ENCODE data around the gene OOEP.

OOEP gene

GRCh38 chr6:73364549-73364948, 5.1 kb downstream of the OOEP start:
- Histone ChIP-seq H3K4me3 (ENCODE audit: low read length in 2 of 2) (no peak overlapping the region), H3K27me3 (ENCODE audit: control insufficient read depth in 1 of 2, insufficient read depth in 2 of 2, low read length in 2 of 2) (no peaks in the 10 kb centered on the region), H3K36me3 (ENCODE audit: control insufficient read depth in 2 of 2, insufficient read depth in 2 of 2, low read length in 2 of 2) (no peaks in the 10 kb centered on the region), H3K27ac (ENCODE audit: low read length) (no peak overlapping the region), H3K9me3 (ENCODE audit: control insufficient read depth in 2 of 2, low read length in 2 of 2) (no peaks in the 10 kb centered on the region), H3K9ac (ENCODE audit: low read length in 2 of 2) (no peak overlapping the region), H3K4me1 (ENCODE audit: control insufficient read depth, insufficient read depth, low read length) (no peaks in the 10 kb centered on the region)

- Histone ChIP-seq H3K9me3 (ENCODE audit: control insufficient read depth in 2 of 2, low read length in 2 of 2) (no peaks in the 10 kb centered on the region), H3K27ac (ENCODE audit: low read length) (no peak overlapping the region), H3K4me3 (ENCODE audit: low read length in 2 of 2) (no peak overlapping the region), H3K36me3 (ENCODE audit: control insufficient read depth in 2 of 2, insufficient read depth in 2 of 2, low read length in 2 of 2) (no peaks in the 10 kb centered on the region), H3K4me1 (ENCODE audit: control insufficient read depth, insufficient read depth, low read length) (no peaks in the 10 kb centered on the region), H3K9ac (ENCODE audit: low read length in 2 of 2) (no peak overlapping the region), H3K27me3 (ENCODE audit: control insufficient read depth in 1 of 2, insufficient read depth in 2 of 2, low read length in 2 of 2) (no peaks in the 10 kb centered on the region)
Measured at GRCh38 chr6:73364121-73364520, 5.6 kb downstream of the OOEP start.

- Histone ChIP-seq H3K4me1 (ENCODE audit: control insufficient read depth, insufficient read depth, low read length) (no peaks in the 10 kb centered on the region), H3K9ac (ENCODE audit: low read length in 2 of 2) (no peak overlapping the region), H3K27me3 (ENCODE audit: control insufficient read depth in 1 of 2, insufficient read depth in 2 of 2, low read length in 2 of 2) (no peaks in the 10 kb centered on the region), H3K4me3 (ENCODE audit: low read length in 2 of 2) (no peak overlapping the region), H3K27ac (ENCODE audit: low read length) (no peak overlapping the region), H3K36me3 (ENCODE audit: control insufficient read depth in 2 of 2, insufficient read depth in 2 of 2, low read length in 2 of 2) (no peaks in the 10 kb centered on the region), H3K9me3 (ENCODE audit: control insufficient read depth in 2 of 2, low read length in 2 of 2) (no peaks in the 10 kb centered on the region)
Measured at GRCh38 chr6:73363537-73363875, 6.2 kb downstream of the OOEP start.

GRCh38 chr6:73362869-73363536, 6.7 kb downstream of the OOEP start:
- Histone ChIP-seq H3K4me3 (ENCODE audit: low read length in 2 of 2) (no peak overlapping the region), H3K36me3 (ENCODE audit: control insufficient read depth in 2 of 2, insufficient read depth in 2 of 2, low read length in 2 of 2) (no peaks in the 10 kb centered on the region)

GRCh38 chr6:73362358-73362757, 7.3 kb downstream of the OOEP start, which contains the start of gene KHDC3L:
Gene KHDC3L, plus strand, starts transcription at chr6:73362658. Its CDS starts 72 bp downstream, at chr6:73362730.
- Histone ChIP-seq H3K27me3 (ENCODE audit: control insufficient read depth in 1 of 2, insufficient read depth in 2 of 2, low read length in 2 of 2) (no peaks in the 10 kb centered on the region), H3K4me3 (ENCODE audit: low read length in 2 of 2) (no peak within 1 kb of the TSS), H3K36me3 (ENCODE audit: control insufficient read depth in 2 of 2, insufficient read depth in 2 of 2, low read length in 2 of 2) (no peaks in the 10 kb centered on the region), H3K9ac (ENCODE audit: low read length in 2 of 2) (no peak within 1 kb of the TSS), H3K4me1 (ENCODE audit: control insufficient read depth, insufficient read depth, low read length) (no peaks in the 10 kb centered on the region), H3K9me3 (ENCODE audit: control insufficient read depth in 2 of 2, low read length in 2 of 2) (no peaks in the 10 kb centered on the region), H3K27ac (ENCODE audit: low read length) (no peak within 1 kb of the TSS)

More at GRCh38 chr6:73362869-73363536, 6.7 kb downstream of the OOEP start:
- Histone ChIP-seq H3K9ac (ENCODE audit: low read length in 2 of 2) (no peak overlapping the region), H3K27ac (ENCODE audit: low read length) (no peak overlapping the region), H3K4me1 (ENCODE audit: control insufficient read depth, insufficient read depth, low read length) (no peaks in the 10 kb centered on the region), H3K9me3 (ENCODE audit: control insufficient read depth in 2 of 2, low read length in 2 of 2) (no peaks in the 10 kb centered on the region), H3K27me3 (ENCODE audit: control insufficient read depth in 1 of 2, insufficient read depth in 2 of 2, low read length in 2 of 2) (no peaks in the 10 kb centered on the region)

- H3K9me3 ChIP-seq (ENCODE audit: control insufficient read depth in 2 of 2, low read length in 2 of 2) = no peaks in the 10 kb centered on the region
- no peak within 1 kb of the TSS for H3K27ac ChIP-seq (ENCODE audit: low read length)
- H3K9ac ChIP-seq (ENCODE audit: low read length in 2 of 2) = no peak within 1 kb of the TSS
- H3K4me3 ChIP-seq (ENCODE audit: low read length in 2 of 2) = no peak within 1 kb of the TSS
- peaks cover 0 to under 1% of the 10 kb centered on the region in 2 donors for H3K27me3 ChIP-seq (ENCODE audit: control insufficient read depth in 1 of 2, insufficient read depth in 2 of 2, low read length in 2 of 2)
- no peaks in the 10 kb centered on the region for H3K36me3 ChIP-seq (ENCODE audit: control insufficient read depth in 2 of 2, insufficient read depth in 2 of 2, low read length in 2 of 2)
- H3K4me1 ChIP-seq (ENCODE audit: control insufficient read depth, insufficient read depth, low read length) = no peaks in the 10 kb centered on the region
Measured at GRCh38 chr6:73353636-73354593, 15.8 kb downstream of the OOEP start, which contains the start of gene DPPA5. Gene DPPA5, minus strand, starts transcription at chr6:73354276. Its CDS starts 51 bp downstream, at chr6:73354225.

GRCh38 chr6:73349311-73349710, 20.4 kb downstream of the OOEP start:
- Histone ChIP-seq H3K27ac (ENCODE audit: low read length) (no peak overlapping the region), H3K4me3 (ENCODE audit: low read length in 2 of 2) (no peak overlapping the region), H3K27me3 (ENCODE audit: control insufficient read depth in 1 of 2, insufficient read depth in 2 of 2, low read length in 2 of 2) (peaks cover 6 to 11% of the 10 kb centered on the region in 2 donors)

GRCh38 chr6:73348550-73349204, 21.0 kb downstream of the OOEP start:
- Histone ChIP-seq H3K9me3 (ENCODE audit: control insufficient read depth in 2 of 2, low read length in 2 of 2) (no peaks in the 10 kb centered on the region), H3K36me3 (ENCODE audit: control insufficient read depth in 2 of 2, insufficient read depth in 2 of 2, low read length in 2 of 2) (no peaks in the 10 kb centered on the region), H3K27me3 (ENCODE audit: control insufficient read depth in 1 of 2, insufficient read depth in 2 of 2, low read length in 2 of 2) (peaks cover 6 to 11% of the 10 kb centered on the region in 2 donors), H3K4me1 (ENCODE audit: control insufficient read depth, insufficient read depth, low read length) (no peaks in the 10 kb centered on the region), H3K27ac (ENCODE audit: low read length) (no peak overlapping the region), H3K4me3 (ENCODE audit: low read length in 2 of 2) (no peak overlapping the region), H3K9ac (ENCODE audit: low read length in 2 of 2) (no peak overlapping the region)

More at GRCh38 chr6:73349311-73349710, 20.4 kb downstream of the OOEP start:
- Histone ChIP-seq H3K4me1 (ENCODE audit: control insufficient read depth, insufficient read depth, low read length) (no peaks in the 10 kb centered on the region), H3K9me3 (ENCODE audit: control insufficient read depth in 2 of 2, low read length in 2 of 2) (no peaks in the 10 kb centered on the region), H3K9ac (ENCODE audit: low read length in 2 of 2) (no peak overlapping the region), H3K36me3 (ENCODE audit: control insufficient read depth in 2 of 2, insufficient read depth in 2 of 2, low read length in 2 of 2) (no peaks in the 10 kb centered on the region)

GRCh38 chr6:73343164-73343563, 26.5 kb downstream of the OOEP start:
- Histone ChIP-seq H3K4me3 (ENCODE audit: low read length in 2 of 2) (no peak overlapping the region), H3K9me3 (ENCODE audit: control insufficient read depth in 2 of 2, low read length in 2 of 2) (no peaks in the 10 kb centered on the region), H3K4me1 (ENCODE audit: control insufficient read depth, insufficient read depth, low read length) (no peaks in the 10 kb centered on the region), H3K27ac (ENCODE audit: low read length) (no peak overlapping the region), H3K9ac (ENCODE audit: low read length in 2 of 2) (no peak overlapping the region), H3K27me3 (ENCODE audit: control insufficient read depth in 1 of 2, insufficient read depth in 2 of 2, low read length in 2 of 2) (peaks cover under 1 to 3% of the 10 kb centered on the region in 2 donors), H3K36me3 (ENCODE audit: control insufficient read depth in 2 of 2, insufficient read depth in 2 of 2, low read length in 2 of 2) (no peaks in the 10 kb centered on the region)

GRCh38 chr6:73342174-73342573, 27.5 kb downstream of the OOEP start:
- Histone ChIP-seq H3K4me3 (ENCODE audit: low read length in 2 of 2) (no peak overlapping the region), H3K27me3 (ENCODE audit: control insufficient read depth in 1 of 2, insufficient read depth in 2 of 2, low read length in 2 of 2) (no peaks in the 10 kb centered on the region), H3K9me3 (ENCODE audit: control insufficient read depth in 2 of 2, low read length in 2 of 2) (no peaks in the 10 kb centered on the region), H3K9ac (ENCODE audit: low read length in 2 of 2) (no peak overlapping the region), H3K36me3 (ENCODE audit: control insufficient read depth in 2 of 2, insufficient read depth in 2 of 2, low read length in 2 of 2) (no peaks in the 10 kb centered on the region), H3K27ac (ENCODE audit: low read length) (no peak overlapping the region), H3K4me1 (ENCODE audit: control insufficient read depth, insufficient read depth, low read length) (no peaks in the 10 kb centered on the region)

Measured in stomach smooth muscle (tissue), 2 donors.